ENCODE data around the gene ETDA. TPM values are rescaled to one million over a fixed set of nuclear protein-coding genes. Genes with fewer than 3 reads are reported as not detected.

Gene ETDA
- total and polyA plus RNA-seq, 2 of the 8 experiments (the other 6 are each of a cell fraction or from before 2014, with no cell fraction given): not detected

DNA sequence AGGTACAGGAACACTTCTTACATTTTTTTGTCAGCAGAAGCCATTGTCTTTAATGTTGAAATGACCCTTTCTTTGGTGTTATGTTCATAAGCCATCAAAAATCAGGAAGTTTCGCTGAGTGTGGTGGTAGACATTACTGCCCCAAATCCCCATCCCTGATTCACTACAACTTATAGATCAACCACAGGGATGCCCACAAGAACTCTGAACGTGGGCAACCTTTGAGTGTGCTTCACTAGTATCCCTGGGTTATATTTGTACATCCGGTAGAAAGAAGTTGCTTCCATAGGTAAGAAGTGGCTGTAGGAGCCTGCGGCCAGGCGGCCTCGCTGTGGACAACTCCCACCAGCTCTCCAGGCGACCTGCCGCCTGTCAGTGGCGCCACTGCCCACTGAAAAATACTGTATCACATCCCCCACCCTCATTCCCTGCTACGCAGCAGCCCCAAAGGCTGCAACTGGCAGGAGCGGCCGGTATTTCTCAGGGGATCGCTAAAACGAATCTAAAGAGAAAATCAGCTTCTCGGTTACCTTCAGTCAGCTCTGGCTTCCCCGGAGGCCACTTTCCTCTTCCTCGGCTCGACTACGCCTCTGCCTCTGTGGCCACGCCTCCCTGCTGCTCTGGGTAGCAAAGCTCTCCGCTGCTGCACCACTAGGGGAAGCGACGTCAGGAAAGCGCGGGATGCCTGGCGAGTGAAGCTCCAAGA lies 43.5 kb downstream of the ETDA start (continued):
- TF ChIP-seq RBBP5 (IDR thresholded peaks at IDR 0.05; ENCODE audit: borderline replicate concordance, low read depth, low read length) (0 out of 2 replicates have a peak, but pooled peaks have one; percentile 42), CBX5 (IDR thresholded peaks at IDR 0.05; ENCODE audit: low read depth, low read length) (no peak), RAD21 (IDR thresholded peaks at IDR 0.05 in 1 of 2, conservative IDR thresholded peaks at IDR 0.05 in 1 of 2; ENCODE audit: low read depth in 2 of 2, low read length in 2 of 2) (0 out of 4 replicates have a peak, but pooled peaks of 1 of the 2 experiments have one; percentile 7), POLR2A (IDR thresholded peaks at IDR 0.05; ENCODE audit: control extremely low read depth in 1 of 2, low read depth in 2 of 2, low read length in 2 of 2) (no peak), PHF8 (conservative IDR thresholded peaks at IDR 0.05; ENCODE audit: low read depth, low read length) (no peak), CBX8 (IDR thresholded peaks at IDR 0.05; ENCODE audit: borderline replicate concordance, low read depth, low read length) (no peak)
- TF ChIP-seq, protein P1, sequence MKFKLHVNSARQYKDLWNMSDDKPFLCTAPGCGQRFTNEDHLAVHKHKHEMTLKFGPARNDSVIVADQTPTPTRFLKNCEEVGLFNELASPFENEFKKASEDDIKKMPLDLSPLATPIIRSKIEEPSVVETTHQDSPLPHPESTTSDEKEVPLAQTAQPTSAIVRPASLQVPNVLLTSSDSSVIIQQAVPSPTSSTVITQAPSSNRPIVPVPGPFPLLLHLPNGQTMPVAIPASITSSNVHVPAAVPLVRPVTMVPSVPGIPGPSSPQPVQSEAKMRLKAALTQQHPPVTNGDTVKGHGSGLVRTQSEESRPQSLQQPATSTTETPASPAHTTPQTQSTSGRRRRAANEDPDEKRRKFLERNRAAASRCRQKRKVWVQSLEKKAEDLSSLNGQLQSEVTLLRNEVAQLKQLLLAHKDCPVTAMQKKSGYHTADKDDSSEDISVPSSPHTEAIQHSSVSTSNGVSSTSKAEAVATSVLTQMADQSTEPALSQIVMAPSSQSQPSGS (IDR thresholded peaks at IDR 0.05; ENCODE audit: low read length): no peak

All from H1 (cell line).